ENCODE results near the gene SNX5. TPM values are rescaled to one million over a fixed set of nuclear protein-coding genes. Genes with fewer than 3 reads are reported as not detected.

Gene SNX5
- total RNA-seq, 1 donor from 2014 or later: 238 TPM

GRCh38 chr20:18004384-18005031 is 35.9 kb upstream of the SNX5 start:
- Mint-ChIP-seq H3K4me1 (ENCODE audit: low read depth) (no peaks in the 10 kb centered on the region), H3K36me3 (ENCODE audit: low read depth) (no peaks in the 10 kb centered on the region), H3K9me3 (no peaks in the 10 kb centered on the region), H3K4me3 (no peak overlapping the region), H3K27me3 (ENCODE audit: insufficient read depth) (peaks cover 1% of the 10 kb centered on the region), H3K27ac (no peak overlapping the region)
- DNase-seq (ENCODE audit: low spot score): no peak
- intact Hi-C loops (cut with micrococcal nuclease): no loop called here

- H3K36me3 Mint-ChIP-seq (ENCODE audit: low read depth): no peaks in the 10 kb centered on the region
These were observed 35.3 kb upstream of the SNX5 start for GRCh38 chr20:18003897-18004296.

GRCh38 chr20:18001131-18001921 is 32.7 kb upstream of the SNX5 start:
- no peak overlapping the region for H3K4me3 Mint-ChIP-seq
- H3K36me3 Mint-ChIP-seq (ENCODE audit: low read depth): no peaks in the 10 kb centered on the region
- peaks cover 1% of the 10 kb centered on the region for H3K27me3 Mint-ChIP-seq (ENCODE audit: insufficient read depth)
- H3K9me3 Mint-ChIP-seq: no peaks in the 10 kb centered on the region
- no peak for DNase-seq (ENCODE audit: low spot score)
- peaks cover 7% of the 10 kb centered on the region for H3K4me1 Mint-ChIP-seq (ENCODE audit: low read depth)
- intact Hi-C loops (cut with micrococcal nuclease): no loop called here
- H3K27ac Mint-ChIP-seq: no peak overlapping the region

More at GRCh38 chr20:18003897-18004296, 35.3 kb upstream of the SNX5 start:
- no peaks in the 10 kb centered on the region for H3K9me3 Mint-ChIP-seq
- H3K4me1 Mint-ChIP-seq (ENCODE audit: low read depth): no peaks in the 10 kb centered on the region
- no peak overlapping the region for H3K4me3 Mint-ChIP-seq
- no peak overlapping the region for H3K27ac Mint-ChIP-seq
- DNase-seq (ENCODE audit: low spot score): no peak
- intact Hi-C loops (cut with micrococcal nuclease): no loop called here
- H3K27me3 Mint-ChIP-seq (ENCODE audit: insufficient read depth): peaks cover 1% of the 10 kb centered on the region

GRCh38 chr20:17999566-17999965 is 31.0 kb upstream of the SNX5 start:
- Mint-ChIP-seq H3K27ac (no peak overlapping the region), H3K27me3 (ENCODE audit: insufficient read depth) (peaks cover 1% of the 10 kb centered on the region), H3K4me1 (ENCODE audit: low read depth) (peaks cover 17% of the 10 kb centered on the region), H3K36me3 (ENCODE audit: low read depth) (no peaks in the 10 kb centered on the region), H3K4me3 (no peak overlapping the region), H3K9me3 (no peaks in the 10 kb centered on the region)
- intact Hi-C loops (cut with micrococcal nuclease): loop anchor here (10.0 kb wide), 1 partner anchor 135 kb away; the partner anchor contains the start of genes KAT14 and PET117
- DNase-seq (ENCODE audit: low spot score): no peak

- no peak overlapping the region for H3K4me3 Mint-ChIP-seq
- no peaks in the 10 kb centered on the region for H3K9me3 Mint-ChIP-seq
- DNase-seq (ENCODE audit: low spot score): no peak
- H3K36me3 Mint-ChIP-seq (ENCODE audit: low read depth): no peaks in the 10 kb centered on the region
- peaks cover 26% of the 10 kb centered on the region for H3K4me1 Mint-ChIP-seq (ENCODE audit: low read depth)
- H3K27me3 Mint-ChIP-seq (ENCODE audit: insufficient read depth): peaks cover 3% of the 10 kb centered on the region
- intact Hi-C loops (cut with micrococcal nuclease): loop anchor here (10.0 kb wide), 1 partner anchor 136 kb away; the partner anchor contains the start of genes KAT14 and PET117
- H3K27ac Mint-ChIP-seq: no peak overlapping the region
These were observed 29.9 kb upstream of the SNX5 start for GRCh38 chr20:17998446-17998845.

GRCh38 chr20:17995967-17996819 is 27.6 kb upstream of the SNX5 start:
- intact Hi-C loops (cut with micrococcal nuclease): loop anchor here (1.0 to 10.0 kb wide), 7 partner anchors 57 to 491 kb away; partner anchors contain the start of genes KAT14, PET117 and RRBP1
- peak; percentile 46 for DNase-seq (ENCODE audit: low spot score)
- Mint-ChIP-seq H3K27ac (no peak overlapping the region), H3K36me3 (ENCODE audit: low read depth) (peaks cover 3% of the 10 kb centered on the region), H3K9me3 (no peaks in the 10 kb centered on the region), H3K27me3 (ENCODE audit: insufficient read depth) (peaks cover 3% of the 10 kb centered on the region), H3K4me3 (no peak overlapping the region), H3K4me1 (ENCODE audit: low read depth) (peaks cover 43% of the 10 kb centered on the region)

GRCh38 chr20:17993546-17993945 is 25.0 kb upstream of the SNX5 start:
- H3K4me3 Mint-ChIP-seq: peak overlapping the region; percentile 35
- H3K27me3 Mint-ChIP-seq (ENCODE audit: insufficient read depth): peaks cover 1% of the 10 kb centered on the region
- no peak for DNase-seq (ENCODE audit: low spot score)
- intact Hi-C loops (cut with micrococcal nuclease): loop anchor here (2.0 to 10.0 kb wide), 5 partner anchors 141 to 489 kb away; partner anchors contain the start of genes KAT14 and PET117
- H3K9me3 Mint-ChIP-seq: no peaks in the 10 kb centered on the region
- H3K36me3 Mint-ChIP-seq (ENCODE audit: low read depth): peaks cover 12% of the 10 kb centered on the region
- peaks cover 43% of the 10 kb centered on the region for H3K4me1 Mint-ChIP-seq (ENCODE audit: low read depth)
- H3K27ac Mint-ChIP-seq: peak overlapping the region; percentile 95

GRCh38 chr20:17992847-17993513 is 24.4 kb upstream of the SNX5 start:
- Mint-ChIP-seq H3K4me1 (ENCODE audit: low read depth) (peaks cover 48% of the 10 kb centered on the region), H3K4me3 (peak overlapping the region; percentile 35), H3K27ac (peak overlapping the region; percentile 95), H3K27me3 (ENCODE audit: insufficient read depth) (peaks cover 1% of the 10 kb centered on the region), H3K9me3 (no peaks in the 10 kb centered on the region), H3K36me3 (ENCODE audit: low read depth) (peaks cover 17% of the 10 kb centered on the region)
- DNase-seq (ENCODE audit: low spot score): no peak
- intact Hi-C loops (cut with micrococcal nuclease): loop anchor here (1.0 to 10.0 kb wide), 11 partner anchors 24 to 488 kb away; partner anchors contain the start of genes KAT14, MGME1, PET117 and RRBP1

- peak; percentile 33 for DNase-seq (ENCODE audit: low spot score)
- H3K4me1 Mint-ChIP-seq (ENCODE audit: low read depth): peaks cover 52% of the 10 kb centered on the region
- H3K27ac Mint-ChIP-seq: peak overlapping the region; percentile 95
- H3K4me3 Mint-ChIP-seq: peak overlapping the region; percentile 74
- peaks cover 21% of the 10 kb centered on the region for H3K36me3 Mint-ChIP-seq (ENCODE audit: low read depth)
- intact Hi-C loops (cut with micrococcal nuclease): loop anchor here (1.0 to 10.0 kb wide), 11 partner anchors 23 to 487 kb away; partner anchors contain the start of genes KAT14, MGME1, PET117 and RRBP1
- no peaks in the 10 kb centered on the region for H3K9me3 Mint-ChIP-seq
- H3K27me3 Mint-ChIP-seq (ENCODE audit: insufficient read depth): peaks cover 1% of the 10 kb centered on the region
These were observed 23.6 kb upstream of the SNX5 start for GRCh38 chr20:17992224-17992637.

GRCh38 chr20:17990278-17990972 is 21.8 kb upstream of the SNX5 start:
- peaks cover 1% of the 10 kb centered on the region for H3K27me3 Mint-ChIP-seq (ENCODE audit: insufficient read depth)
- H3K9me3 Mint-ChIP-seq: no peaks in the 10 kb centered on the region
- intact Hi-C loops (cut with micrococcal nuclease): loop anchor here (5.0 to 10.0 kb wide), 2 partner anchors 144 to 323 kb away; partner anchors contain the start of genes KAT14 and PET117

GRCh38 chr20:17987988-17988387 is 19.4 kb upstream of the SNX5 start:
- no peaks in the 10 kb centered on the region for H3K9me3 Mint-ChIP-seq
- H3K4me3 Mint-ChIP-seq: no peak overlapping the region
- DNase-seq (ENCODE audit: low spot score): no peak
- H3K27me3 Mint-ChIP-seq (ENCODE audit: insufficient read depth): no peaks in the 10 kb centered on the region
- intact Hi-C loops (cut with micrococcal nuclease): no loop called here
- peaks cover 28% of the 10 kb centered on the region for H3K36me3 Mint-ChIP-seq (ENCODE audit: low read depth)
- H3K27ac Mint-ChIP-seq: no peak overlapping the region
- peaks cover 38% of the 10 kb centered on the region for H3K4me1 Mint-ChIP-seq (ENCODE audit: low read depth)

More at GRCh38 chr20:17990278-17990972, 21.8 kb upstream of the SNX5 start:
- peaks cover 45% of the 10 kb centered on the region for H3K4me1 Mint-ChIP-seq (ENCODE audit: low read depth)
- peaks cover 21% of the 10 kb centered on the region for H3K36me3 Mint-ChIP-seq (ENCODE audit: low read depth)
- no peak overlapping the region for H3K4me3 Mint-ChIP-seq
- H3K27ac Mint-ChIP-seq: no peak overlapping the region
- no peak for DNase-seq (ENCODE audit: low spot score)
